SK-N-SH (cell line): ENCODE measurements around the gene C17orf100. TPM values are rescaled to one million over a fixed set of nuclear protein-coding genes. Genes with fewer than 3 reads are reported as not detected.
"Not testable (repeated sequence)": the region's sequence is repeated elsewhere in the genome, so short reads cannot be mapped to it uniquely, and the experiment has no call there.

Experiments used
- CTCF ChIA-PET: fragments of 300-600, 350-600 bp; formaldehyde crosslinking; extraction: SDS; loops from one replicate; lab custom pipeline; 2021; lab: Yijun Ruan, JAX
- POLR2A ChIA-PET: fragments of 350-600 bp; sonication (Branson Sonifier 250); formaldehyde crosslinking; extraction: SDS; loops from one replicate; lab custom pipeline; 2020; ENCODE audit warnings: antibody characterized with exemption, inconsistent platforms; lab: Yijun Ruan, JAX
- DNase-seq: peaks from one replicate; pipeline ENCODE4 v3.0.0; 2012
- H2AFZ ChIP-seq: fragments of 200-600 bp; sonication (generic); 2 replicates; pipeline ENCODE4 v1.8.1; 2016; ENCODE audit warnings: antibody characterized with exemption, mild to moderate bottlenecking, low read depth
- H3F3A ChIP-seq: fragments of 200-600 bp; sonication (generic); replicated peaks from 2 replicates; pipeline ENCODE3; 2016; ENCODE audit warnings: antibody characterized with exemption, mild to moderate bottlenecking; ENCODE audit not compliant: insufficient read depth
- H3K27ac ChIP-seq, 2 experiments: fragments of 200-500 bp in 1 of 2; fragments of 200-600 bp in 1 of 2; sonication (Bioruptor generic) in 1 of 2; sonication (generic), shearing (Covaris generic) in 1 of 2; 2 replicates each; pipeline versions ENCODE4 v1.5.1 to v1.6.1; 2014 to 2016; ENCODE audit warnings: low read depth in 2 of 2, inconsistent platforms in 1 of 2, low read length in 1 of 2, mild to moderate bottlenecking in 1 of 2, mixed read lengths in 1 of 2
- H3K27me3 ChIP-seq: fragments of 200-600 bp; sonication (generic), shearing (Covaris generic); 2 replicates; pipeline ENCODE4 v1.6.1; 2016; ENCODE audit warnings: mixed run types; ENCODE audit not compliant: insufficient read depth
- H3K36me3 ChIP-seq, 2 experiments: fragments of 200-500 bp in 1 of 2; fragments of 200-600 bp in 1 of 2; sonication (Bioruptor generic) in 1 of 2; sonication (generic) in 1 of 2; replicated peaks in 1 of 2; 2 replicates each; pipeline versions ENCODE3 to v1.5.1; 2014 to 2016; ENCODE audit warnings: low read length in 1 of 2, mild to moderate bottlenecking in 1 of 2; ENCODE audit not compliant: insufficient read depth in 2 of 2, control insufficient read depth in 1 of 2
- H3K4me1 ChIP-seq, 2 experiments: fragments of 200-500 bp in 1 of 2; fragments of 200-600 bp in 1 of 2; sonication (Bioruptor generic) in 1 of 2; sonication (generic), shearing (Covaris generic) in 1 of 2; 2 replicates each; pipeline versions ENCODE4 v1.5.1 to v1.6.1; 2014 to 2016; ENCODE audit warnings: low read depth in 1 of 2, low read length in 1 of 2, mixed run types in 1 of 2; ENCODE audit not compliant: insufficient read depth in 2 of 2, control insufficient read depth in 1 of 2
- H3K4me2 ChIP-seq: fragments of 200-600 bp; sonication (generic), shearing (Covaris generic); 2 replicates; pipeline ENCODE4 v1.6.1; 2017; ENCODE audit warnings: mixed run types
- H3K4me3 ChIP-seq, 2 experiments: fragments of 200-500 bp in 1 of 2; fragments of 200-600 bp in 1 of 2; sonication (Bioruptor generic) in 1 of 2; sonication (generic), shearing (Covaris generic) in 1 of 2; 2 replicates each; pipeline versions ENCODE4 v1.5.1 to v1.8.1; 2014 to 2016; ENCODE audit warnings: low read depth in 2 of 2, inconsistent platforms in 1 of 2, low read length in 1 of 2, mild to moderate bottlenecking in 1 of 2, mixed read lengths in 1 of 2, moderate library complexity in 1 of 2
- H3K79me2 ChIP-seq: fragments of 200-600 bp; sonication (generic); 2 replicates; pipeline ENCODE4 v1.8.1; 2017; ENCODE audit warnings: mild to moderate bottlenecking; ENCODE audit not compliant: insufficient read depth
- H3K9ac ChIP-seq: fragments of 200-600 bp; sonication (generic); 2 replicates; pipeline ENCODE4 v1.6.1; 2017; ENCODE audit warnings: mixed run types
- H3K9me2 ChIP-seq: fragments of 200-600 bp; sonication (generic); 2 replicates; pipeline ENCODE4 v1.6.1; 2017; ENCODE audit warnings: mixed run types
- H3K9me3 ChIP-seq: fragments of 200-600 bp; sonication (generic); 2 replicates; pipeline ENCODE4 v1.6.1; 2017; ENCODE audit warnings: mixed run types, mild to moderate bottlenecking, moderate library complexity
- H4K20me1 ChIP-seq: fragments of 200-600 bp; sonication (generic); 2 replicates; pipeline ENCODE4 v1.6.1; 2017; ENCODE audit warnings: mild to moderate bottlenecking, mixed run types; ENCODE audit not compliant: insufficient read depth
- EZH2phosphoT487 ChIP-seq: fragments of 200-600 bp; sonication (generic); IDR thresholded peaks from 2 replicates; pipeline ENCODE4 v1.6.1; 2017; ENCODE audit warnings: low read depth, mixed run types, mild to moderate bottlenecking, antibody characterized with exemption, moderate library complexity, borderline replicate concordance
- FOSL2 ChIP-seq: IDR thresholded peaks from 2 replicates; pipeline ENCODE4 v1.4.0; 2012; ENCODE audit warnings: low read depth, mild to moderate bottlenecking, moderate library complexity, borderline replicate concordance
- MAX ChIP-seq: IDR thresholded peaks from 2 replicates; pipeline ENCODE4 v1.4.0; 2012; ENCODE audit warnings: low read depth
- MXI1 ChIP-seq: IDR thresholded peaks from 2 replicates; pipeline ENCODE4 v1.6.1; 2012; ENCODE audit warnings: mild to moderate bottlenecking, low read depth, low read length, improper control_type of control experiment
- POLR2AphosphoS5 ChIP-seq: IDR thresholded peaks from 2 replicates; pipeline ENCODE4 v1.6.1; 2012; ENCODE audit warnings: low read depth, low read length
- TAF1 ChIP-seq: IDR thresholded peaks from 2 replicates; pipeline ENCODE4 v1.6.1; 2012; ENCODE audit warnings: low read depth, mild to moderate bottlenecking, low read length, moderate library complexity, borderline replicate concordance
- TCF12 ChIP-seq: IDR thresholded peaks from 2 replicates; pipeline ENCODE4 v1.4.0; 2012
- WGBS: methylation state at CpG from one replicate; pipeline ENCODE4 v1.1.6; 2017; ENCODE audit warnings: low lambda C conversion rate; 5-methylcytosine and 5-hydroxymethylcytosine counted together
- polyA plus RNA-seq, 3 experiments: library from polyadenylated mRNA; depleted of rRNA; stranded (reverse); fragments of >200 nt; gene quantifications; 2 replicates each; pipeline ENCODE4 v1.2.3, GENCODE V29; 2012

The C17orf100 gene
- polyA plus RNA-seq, 1 of the 3 experiments (the other 2 are of a cell fraction) = 2.6 TPM

- TF ChIP-seq TAF1 (no peak), MAX (no peak), FOSL2 (no peak)
Measured at GRCh38 chr17:6690641-6691040, 39.1 kb downstream of the C17orf100 start (continued).

GRCh38 chr17:6691546-6691945, 40.0 kb downstream of the C17orf100 start:
- Histone ChIP-seq H3K27ac (no peak overlapping the region), H3K4me2 (no peak overlapping the region), H3F3A (no peaks in the 10 kb centered on the region), H3K79me2 (no peaks in the 10 kb centered on the region), H3K36me3 (no peaks in the 10 kb centered on the region), H3K9me3 (no peaks in the 10 kb centered on the region), H3K4me1 (no peaks in the 10 kb centered on the region), H3K9ac (no peak overlapping the region), H3K9me2 (no peaks in the 10 kb centered on the region), H3K27me3 (peaks cover 84% of the 10 kb centered on the region), H4K20me1 (no peaks in the 10 kb centered on the region), H2AFZ (no peak overlapping the region), H3K4me3 (no peak overlapping the region)
- no peak for DNase-seq
- WGBS = 4% methylated on average over 3 of the region's 3 CpGs
- ChIA-PET CTCF (interaction anchor here (0.7 to 1.1 kb wide), 3 partner anchors 18 to 152 kb away, joined by 3 read pairs; no protein-coding TSS in a partner anchor), POLR2A (no interaction called here)
- TF ChIP-seq MXI1 = no peak
- no peak for TF ChIP-seq POLR2AphosphoS5
- no peak for TF ChIP-seq EZH2phosphoT487

- H3K9ac ChIP-seq, H4K20me1 ChIP-seq, H3F3A ChIP-seq, H3K79me2 ChIP-seq, H3K36me3 ChIP-seq, H3K4me3 ChIP-seq, H3K9me2 ChIP-seq, H3K4me2 ChIP-seq, H3K27ac ChIP-seq, DNase-seq, H3K4me1 ChIP-seq, H3K9me3 ChIP-seq, H2AFZ ChIP-seq, POLR2A ChIA-PET: not testable (repeated sequence)
- WGBS = 10% methylated on average over 6 of the region's 6 CpGs
- H3K27me3 ChIP-seq = peaks cover 81% of the 10 kb centered on the region
- CTCF ChIA-PET = interaction anchor here (0.7 kb wide), 1 partner anchor 151 kb away, joined by 3 read pairs; no protein-coding TSS in a partner anchor
Measured at GRCh38 chr17:6691958-6692357, 40.4 kb downstream of the C17orf100 start.

- H2AFZ ChIP-seq = no peak overlapping the region
- H3K27me3 ChIP-seq = peaks cover 81% of the 10 kb centered on the region
- H3K4me1 ChIP-seq = no peaks in the 10 kb centered on the region
- WGBS = 4% methylated on average over 2 of the region's 2 CpGs
- CTCF ChIA-PET = interaction anchor here (1.1 kb wide), 1 partner anchor 11 kb away, joined by 3 read pairs; no protein-coding TSS in a partner anchor
- H3K4me2 ChIP-seq = no peak overlapping the region
- no peak for TF ChIP-seq TCF12
- H3K9me2 ChIP-seq = no peaks in the 10 kb centered on the region
- H4K20me1 ChIP-seq = no peaks in the 10 kb centered on the region
- no peak overlapping the region for H3K27ac ChIP-seq
- no peak for DNase-seq
- H3K79me2 ChIP-seq = no peaks in the 10 kb centered on the region
- H3F3A ChIP-seq = no peaks in the 10 kb centered on the region
- H3K36me3 ChIP-seq = no peaks in the 10 kb centered on the region
- no peak overlapping the region for H3K4me3 ChIP-seq
- H3K9me3 ChIP-seq = no peaks in the 10 kb centered on the region
- POLR2A ChIA-PET = no interaction called here
- H3K9ac ChIP-seq = no peak overlapping the region
Measured at GRCh38 chr17:6695051-6695450, 43.5 kb downstream of the C17orf100 start.
